GM18907 (cell line): ENCODE measurements around the gene INPP5D.
"Not testable (repeated sequence)": the region's sequence is repeated elsewhere in the genome, so short reads cannot be mapped to it uniquely, and the experiment has no call there.

ENCODE experiments used
- ATAC-seq: cut with Tn5 transposase; IDR thresholded peaks from one replicate; pipeline ENCODE4 v1.9.1; 2021; ENCODE audit warnings: mild to moderate bottlenecking, moderate library complexity; ENCODE audit not compliant: unreplicated experiment

Gene INPP5D

GRCh38 chr2:233051241-233052149 is 8.6 kb upstream of the INPP5D start:
- ATAC-seq: no peak

GRCh38 chr2:233052517-233052916 is 7.6 kb upstream of the INPP5D start:
- not testable (repeated sequence) for ATAC-seq

GRCh38 chr2:233053928-233054784 is 6.0 kb upstream of the INPP5D start:
- peak; percentile 53 for ATAC-seq

- ATAC-seq: no peak
These were observed 4.8 kb upstream of the INPP5D start for GRCh38 chr2:233055362-233055761.

GRCh38 chr2:233056961-233057605 is 3.1 kb upstream of the INPP5D start:
- ATAC-seq: no peak

- ATAC-seq: no peak
These were observed 1.2 kb upstream of the INPP5D start for GRCh38 chr2:233058717-233059546.

GRCh38 chr2:233059547-233059796 is 670 bp upstream of the INPP5D start:
- no peak for ATAC-seq

- ATAC-seq: peak; percentile 0
These were observed 398 bp downstream of the INPP5D start for GRCh38 chr2:233060501-233060979.

- peak; percentile 18 for ATAC-seq
These were observed 943 bp downstream of the INPP5D start for GRCh38 chr2:233060980-233061590.

GRCh38 chr2:233061591-233062450 is 1.7 kb downstream of the INPP5D start:
- peak; percentile 25 for ATAC-seq

GRCh38 chr2:233062451-233062850 is 2.3 kb downstream of the INPP5D start:
- ATAC-seq: no peak

- no peak for ATAC-seq
These were observed 2.8 kb downstream of the INPP5D start for GRCh38 chr2:233062946-233063268.

- ATAC-seq: peak; percentile 48
These were observed 3.3 kb downstream of the INPP5D start for GRCh38 chr2:233063269-233063975.

- no peak for ATAC-seq
These were observed 3.9 kb downstream of the INPP5D start for GRCh38 chr2:233063976-233064411.

- no peak for ATAC-seq
These were observed 4.5 kb downstream of the INPP5D start for GRCh38 chr2:233064530-233065199.

- ATAC-seq: not testable (repeated sequence)
These were observed 5.1 kb downstream of the INPP5D start for GRCh38 chr2:233065200-233065589.

GRCh38 chr2:233065954-233066470 is 5.9 kb downstream of the INPP5D start:
- no peak for ATAC-seq
